B cell (primary cell): ENCODE results near the gene SLC8A3.

Experiments used
- EZH2 ChIP-seq: IDR thresholded peaks from 2 replicates; pipeline ENCODE4 v1.6.1; 2012; ENCODE audit warnings: borderline replicate concordance, low read depth, mild to moderate bottlenecking, moderate library complexity, low read length; ENCODE audit not compliant: insufficient read depth, poor library complexity, severe bottlenecking
- TF ChIP-seq, protein P1 (sequence below): fragments of 200-600 bp; IDR thresholded peaks from one replicate; pipeline ENCODE4 v1.8.0; 2022; ENCODE audit warnings: antibody characterized with exemption, mild to moderate bottlenecking

GRCh38 chr14:70011098-70011497 is 177.7 kb downstream of the SLC8A3 start:
- TF ChIP-seq, protein P1, sequence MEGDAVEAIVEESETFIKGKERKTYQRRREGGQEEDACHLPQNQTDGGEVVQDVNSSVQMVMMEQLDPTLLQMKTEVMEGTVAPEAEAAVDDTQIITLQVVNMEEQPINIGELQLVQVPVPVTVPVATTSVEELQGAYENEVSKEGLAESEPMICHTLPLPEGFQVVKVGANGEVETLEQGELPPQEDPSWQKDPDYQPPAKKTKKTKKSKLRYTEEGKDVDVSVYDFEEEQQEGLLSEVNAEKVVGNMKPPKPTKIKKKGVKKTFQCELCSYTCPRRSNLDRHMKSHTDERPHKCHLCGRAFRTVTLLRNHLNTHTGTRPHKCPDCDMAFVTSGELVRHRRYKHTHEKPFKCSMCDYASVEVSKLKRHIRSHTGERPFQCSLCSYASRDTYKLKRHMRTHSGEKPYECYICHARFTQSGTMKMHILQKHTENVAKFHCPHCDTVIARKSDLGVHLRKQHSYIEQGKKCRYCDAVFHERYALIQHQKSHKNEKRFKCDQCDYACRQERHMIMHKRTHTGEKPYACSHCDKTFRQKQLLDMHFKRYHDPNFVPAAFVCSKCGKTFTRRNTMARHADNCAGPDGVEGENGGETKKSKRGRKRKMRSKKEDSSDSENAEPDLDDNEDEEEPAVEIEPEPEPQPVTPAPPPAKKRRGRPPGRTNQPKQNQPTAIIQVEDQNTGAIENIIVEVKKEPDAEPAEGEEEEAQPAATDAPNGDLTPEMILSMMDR: no peak
- no peak for TF ChIP-seq EZH2
